Kidney (tissue), 14 donors: ENCODE measurements around the gene INTU. TPM values are rescaled to one million over a fixed set of nuclear protein-coding genes. Genes with fewer than 3 reads are reported as not detected.

ENCODE experiments used
- DNase-seq, 5 donors: peaks; one replicate each; pipeline ENCODE4 v3.0.0-alpha.2; 2013 to 2020
- FAIRE-seq: peaks from 2 replicates; lab custom pipeline; 2012; peaks lifted over from hg19 to GRCh38; lab: Jason Lieb, UNC
- H3K27ac ChIP-seq, 2 donors: one replicate each; pipeline ENCODE4 v1.7.0; 2013; ENCODE audit warnings: low read depth in 2 of 2, low read length in 2 of 2, inconsistent platforms in 1 of 2
- H3K27me3 ChIP-seq: one replicate; pipeline ENCODE4 v1.7.1; 2013; ENCODE audit warnings: low read length, inconsistent platforms; ENCODE audit not compliant: control insufficient read depth, insufficient read depth
- H3K36me3 ChIP-seq, 3 donors: one replicate each; pipeline versions ENCODE4 v1.7.0 to v1.7.1; 2013; ENCODE audit warnings: low read length in 3 of 3, control low read depth in 1 of 3, inconsistent platforms in 1 of 3; ENCODE audit not compliant: insufficient read depth in 3 of 3, control insufficient read depth in 2 of 3
- H3K4me1 ChIP-seq, 3 donors: one replicate each; pipeline versions ENCODE4 v1.7.0 to v1.7.1; 2013; ENCODE audit warnings: low read length in 3 of 3, inconsistent platforms in 1 of 3, low read depth in 1 of 3; ENCODE audit not compliant: control insufficient read depth in 2 of 3, insufficient read depth in 2 of 3
- H3K4me3 ChIP-seq, 3 donors: one replicate each; pipeline versions ENCODE4 v1.7.0 to v1.8.1; 2013; ENCODE audit warnings: low read length in 3 of 3, control low read depth in 1 of 3, inconsistent platforms in 1 of 3
- H3K9ac ChIP-seq, 3 donors: one replicate each; pipeline versions ENCODE4 v1.7.0 to v1.7.1; 2013; ENCODE audit warnings: low read length in 3 of 3, control low read depth in 1 of 3, inconsistent platforms in 1 of 3
- H3K9me3 ChIP-seq, 3 donors: one replicate each; pipeline versions ENCODE4 v1.7.0 to v1.7.1; 2013; ENCODE audit warnings: low read length in 3 of 3, control low read depth in 1 of 3, inconsistent platforms in 1 of 3; ENCODE audit not compliant: control insufficient read depth in 2 of 3, insufficient read depth in 1 of 3
- intact Hi-C: fragments of 100-400 bp; cut with DNase I; formaldehyde crosslinking; loops from one replicate; pipeline ENCODE4 v1.11.1; 2022
- polyA plus RNA-seq: library from polyadenylated mRNA; stranded (reverse); fragments of 350-450 nt; fragmentation: Illumina TruSeq; extraction: RNeasy Lipid Tissue Mini Kit (QIAGEN cat#74804); gene quantifications from one replicate; pipeline ENCODE4 v1.2.3, GENCODE V29; 2014; ENCODE audit warnings: low read depth, low replicate concordance; ENCODE audit not compliant: insufficient read depth
- total RNA-seq: library from RNA; stranded (reverse); fragmentation: NEBNext Ultra II Directional; extraction: Animal tissue kit (Norgen Biotek cat#: 25700); gene quantifications from one replicate; pipeline ENCODE4 v1.2.1, GENCODE V29; 2021
- TF ChIP-seq, protein P1 (sequence below): IDR thresholded peaks from 3 replicates; pipeline ENCODE4 v1.5.1; 2012; ENCODE audit warnings: mild to moderate bottlenecking, moderate library complexity, borderline replicate concordance; ENCODE audit not compliant: insufficient read depth; ENCODE audit errors: extremely low read depth
- donor health status: control.
- donor health status: control.
- donor health status: control.
- donor health status: control.
- donor health status: control.
- donor health status: DM: yes; HTN: yes; CAD: no.
- donor health status: Normal renal cell carcinoma (clear cell type).

The INTU gene
- total and polyA plus RNA-seq, 2 donors from 2014 or later = 2.6 to 8.3 TPM

- Histone ChIP-seq H3K9ac (peak overlapping the region in 2 of 3 donors; percentile 18 to 35), H3K36me3 (no peaks in the 10 kb centered on the region), H3K4me3 (peak overlapping the region; percentile 60 to 65 (median 62)), H3K4me1 (no peaks in the 10 kb centered on the region), H3K27me3 (peaks cover 2% of the 10 kb centered on the region), H3K27ac (no peak overlapping the region), H3K9me3 (no peaks in the 10 kb centered on the region)
- intact Hi-C loops = no loop called here
- DNase-seq (peak in 4 of 5 donors; percentile 49 to 69 (median 62)), FAIRE-seq (no peak)
- TF ChIP-seq, protein P1, sequence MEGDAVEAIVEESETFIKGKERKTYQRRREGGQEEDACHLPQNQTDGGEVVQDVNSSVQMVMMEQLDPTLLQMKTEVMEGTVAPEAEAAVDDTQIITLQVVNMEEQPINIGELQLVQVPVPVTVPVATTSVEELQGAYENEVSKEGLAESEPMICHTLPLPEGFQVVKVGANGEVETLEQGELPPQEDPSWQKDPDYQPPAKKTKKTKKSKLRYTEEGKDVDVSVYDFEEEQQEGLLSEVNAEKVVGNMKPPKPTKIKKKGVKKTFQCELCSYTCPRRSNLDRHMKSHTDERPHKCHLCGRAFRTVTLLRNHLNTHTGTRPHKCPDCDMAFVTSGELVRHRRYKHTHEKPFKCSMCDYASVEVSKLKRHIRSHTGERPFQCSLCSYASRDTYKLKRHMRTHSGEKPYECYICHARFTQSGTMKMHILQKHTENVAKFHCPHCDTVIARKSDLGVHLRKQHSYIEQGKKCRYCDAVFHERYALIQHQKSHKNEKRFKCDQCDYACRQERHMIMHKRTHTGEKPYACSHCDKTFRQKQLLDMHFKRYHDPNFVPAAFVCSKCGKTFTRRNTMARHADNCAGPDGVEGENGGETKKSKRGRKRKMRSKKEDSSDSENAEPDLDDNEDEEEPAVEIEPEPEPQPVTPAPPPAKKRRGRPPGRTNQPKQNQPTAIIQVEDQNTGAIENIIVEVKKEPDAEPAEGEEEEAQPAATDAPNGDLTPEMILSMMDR = no peak
Observed at GRCh38 chr4:127623797-127624083, 9.0 kb upstream of the INTU start.

DNA sequence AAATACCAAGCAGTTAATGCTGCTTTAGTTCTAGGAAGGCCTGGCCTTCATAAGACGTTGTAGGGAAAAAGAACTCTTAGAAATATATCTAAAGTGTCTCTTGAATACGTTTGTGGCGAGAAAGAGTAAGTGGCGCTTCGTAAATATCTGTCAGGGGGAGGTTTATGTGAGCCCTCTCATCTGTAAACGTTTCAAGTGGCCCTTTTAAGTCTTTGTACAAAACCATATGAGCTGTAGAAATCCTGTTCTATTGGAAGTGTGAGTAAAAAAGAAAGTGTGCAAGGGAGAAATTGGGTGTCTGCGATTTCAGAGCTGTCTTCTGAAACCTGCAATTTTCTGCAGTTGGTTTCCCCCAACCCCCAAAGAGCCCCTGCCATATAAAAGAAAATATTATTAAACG, 8.6 kb upstream of the INTU start:
- Histone ChIP-seq H3K36me3 (no peaks in the 10 kb centered on the region), H3K9ac (no peak overlapping the region), H3K27me3 (peaks cover 2% of the 10 kb centered on the region), H3K9me3 (no peaks in the 10 kb centered on the region), H3K4me3 (no peak overlapping the region), H3K27ac (no peak overlapping the region), H3K4me1 (no peaks in the 10 kb centered on the region)
- TF ChIP-seq, protein P1 = no peak
- DNase-seq = peak in 1 of 5 donors; percentile 12
- FAIRE-seq = no peak
- intact Hi-C loops = no loop called here

DNA sequence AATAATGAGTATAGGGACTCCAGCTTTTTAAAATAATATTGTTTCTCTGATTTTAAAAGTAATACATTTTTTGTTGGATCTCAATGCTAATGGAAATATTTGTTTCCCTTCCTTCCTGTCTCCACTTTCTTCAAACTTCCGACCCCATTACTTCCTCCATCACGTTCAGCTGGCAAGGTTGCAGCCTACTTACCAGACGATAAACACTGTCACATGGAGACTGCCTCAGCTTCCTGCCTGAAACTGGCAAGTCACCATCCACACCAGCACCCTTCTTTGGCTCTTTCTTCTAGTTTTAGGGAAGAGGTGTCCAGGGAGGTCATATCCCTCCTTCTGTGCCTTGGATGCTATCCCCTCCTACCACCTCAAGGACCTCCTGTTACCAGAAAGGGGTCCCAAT, 3.4 kb upstream of the INTU start:
- H3K27me3 ChIP-seq = no peaks in the 10 kb centered on the region
- H3K9me3 ChIP-seq = no peaks in the 10 kb centered on the region
- H3K36me3 ChIP-seq = no peaks in the 10 kb centered on the region
- intact Hi-C loops = no loop called here
- H3K9ac ChIP-seq = no peak overlapping the region
- TF ChIP-seq, protein P1 = no peak
- no peak for FAIRE-seq
- no peak overlapping the region for H3K4me3 ChIP-seq
- H3K27ac ChIP-seq = no peak overlapping the region
- no peak for DNase-seq
- H3K4me1 ChIP-seq = peaks cover 0 to 3% (median 0%) of the 10 kb centered on the region in 3 donors

GRCh38 chr4:127630152-127630551, 2.6 kb upstream of the INTU start:
- Histone ChIP-seq H3K27ac (no peak overlapping the region), H3K4me1 (peaks cover 0 to 3% (median 0%) of the 10 kb centered on the region in 3 donors)
- intact Hi-C loops = no loop called here

More at GRCh38 chr4:127630152-127630551, 2.6 kb upstream of the INTU start:
- H3K36me3 ChIP-seq = no peaks in the 10 kb centered on the region
- TF ChIP-seq, protein P1 = no peak
- H3K27me3 ChIP-seq = no peaks in the 10 kb centered on the region
- H3K9me3 ChIP-seq = no peaks in the 10 kb centered on the region
- H3K9ac ChIP-seq = no peak overlapping the region
- FAIRE-seq = no peak
- no peak overlapping the region for H3K4me3 ChIP-seq
- DNase-seq = no peak
